Peyer's patch (tissue), 4 donors: ENCODE measurements around the gene SERPINA4.

Experiments
- POLR2A ChIP-seq, 2 donors: fragments of 450-650 bp; IDR thresholded peaks; one replicate each; pipeline ENCODE4 v1.5.1; 2017; ENCODE audit warnings: antibody characterized with exemption in 2 of 2, mild to moderate bottlenecking in 2 of 2, moderate library complexity in 2 of 2
- TF ChIP-seq, protein P1 (sequence below), 6 experiments: fragments of 450-650 bp in 4 of 6; fragments of 200-600 bp in 2 of 6; sonication (generic) in 1 of 6; IDR thresholded peaks; one replicate each; pipeline ENCODE4 v1.5.1; 2017 to 2019; ENCODE audit warnings: antibody characterized with exemption in 6 of 6, mild to moderate bottlenecking in 3 of 6, moderate library complexity in 1 of 6

DNA sequence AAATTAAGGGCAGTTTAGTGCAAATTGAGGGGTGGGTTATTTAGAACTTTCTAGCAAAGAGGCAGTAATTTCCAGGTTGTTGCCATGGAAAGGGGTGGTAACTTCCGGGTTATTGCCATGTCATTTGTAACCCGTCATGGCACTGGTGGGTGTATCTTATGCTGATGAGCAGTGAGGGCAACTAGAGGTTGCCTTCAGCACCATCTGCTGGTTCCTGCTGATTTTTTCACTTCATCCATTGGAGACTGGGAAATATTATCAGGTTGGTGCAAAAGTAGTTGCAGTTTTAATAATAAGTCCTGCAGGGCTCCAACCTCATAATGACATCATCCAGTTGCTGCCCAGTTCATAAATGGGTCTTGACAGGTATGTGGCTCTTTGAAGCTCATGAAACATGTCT, 24.4 kb upstream of the SERPINA4 start:
- TF ChIP-seq, protein P1, sequence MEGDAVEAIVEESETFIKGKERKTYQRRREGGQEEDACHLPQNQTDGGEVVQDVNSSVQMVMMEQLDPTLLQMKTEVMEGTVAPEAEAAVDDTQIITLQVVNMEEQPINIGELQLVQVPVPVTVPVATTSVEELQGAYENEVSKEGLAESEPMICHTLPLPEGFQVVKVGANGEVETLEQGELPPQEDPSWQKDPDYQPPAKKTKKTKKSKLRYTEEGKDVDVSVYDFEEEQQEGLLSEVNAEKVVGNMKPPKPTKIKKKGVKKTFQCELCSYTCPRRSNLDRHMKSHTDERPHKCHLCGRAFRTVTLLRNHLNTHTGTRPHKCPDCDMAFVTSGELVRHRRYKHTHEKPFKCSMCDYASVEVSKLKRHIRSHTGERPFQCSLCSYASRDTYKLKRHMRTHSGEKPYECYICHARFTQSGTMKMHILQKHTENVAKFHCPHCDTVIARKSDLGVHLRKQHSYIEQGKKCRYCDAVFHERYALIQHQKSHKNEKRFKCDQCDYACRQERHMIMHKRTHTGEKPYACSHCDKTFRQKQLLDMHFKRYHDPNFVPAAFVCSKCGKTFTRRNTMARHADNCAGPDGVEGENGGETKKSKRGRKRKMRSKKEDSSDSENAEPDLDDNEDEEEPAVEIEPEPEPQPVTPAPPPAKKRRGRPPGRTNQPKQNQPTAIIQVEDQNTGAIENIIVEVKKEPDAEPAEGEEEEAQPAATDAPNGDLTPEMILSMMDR (IDR thresholded peaks at IDR 0.05): no peak
- TF ChIP-seq POLR2A (IDR thresholded peaks at IDR 0.05): no peak
